HG02970 (cell line): Measurements from ENCODE around the gene APLP2.

Source experiments
- ATAC-seq: cut with Tn5 transposase; IDR thresholded peaks from one replicate; pipeline ENCODE4 v1.9.1; 2021; ENCODE audit warnings: mild to moderate bottlenecking, moderate library complexity, moderate number of reproducible peaks; ENCODE audit not compliant: unreplicated experiment, low FRiP score

The APLP2 gene

GRCh38 chr11:130112071-130112830, 42.6 kb downstream of the APLP2 start:
- ATAC-seq: no peak

DNA sequence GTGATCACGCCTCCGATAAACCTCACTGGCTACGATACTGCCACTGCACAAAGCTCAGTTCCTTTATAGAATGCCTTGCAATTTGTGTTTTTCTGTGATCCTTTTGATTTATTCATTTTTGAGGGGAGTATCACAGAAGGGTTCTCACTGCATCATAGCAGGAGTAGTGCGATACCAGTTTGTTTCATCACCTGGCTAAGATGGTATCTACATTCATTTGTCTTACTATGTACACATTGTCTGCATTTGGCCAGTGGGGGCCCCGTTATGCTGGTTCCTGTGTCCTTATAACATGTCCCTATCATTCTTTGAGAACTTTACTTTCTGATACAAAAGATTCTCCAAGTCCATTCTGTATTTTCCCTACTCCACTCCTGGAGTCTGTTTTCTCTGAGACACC, 44.6 kb downstream of the APLP2 start:
- ATAC-seq: no peak

- no peak for ATAC-seq
These were observed 45.0 kb downstream of the APLP2 start for GRCh38 chr11:130114726-130115125.

- ATAC-seq: no peak
These were observed 45.5 kb downstream of the APLP2 start for GRCh38 chr11:130115218-130115617.

- peak; percentile 65 for ATAC-seq
These were observed 48.5 kb downstream of the APLP2 start for GRCh38 chr11:130118165-130118564.

GRCh38 chr11:130118636-130119387, 49.1 kb downstream of the APLP2 start:
- ATAC-seq: no peak

- no peak for ATAC-seq
These were observed 50.4 kb downstream of the APLP2 start for GRCh38 chr11:130120045-130120444.

GRCh38 chr11:130121445-130121978, 51.8 kb downstream of the APLP2 start:
- ATAC-seq: no peak

GRCh38 chr11:130122141-130122575, 52.5 kb downstream of the APLP2 start:
- no peak for ATAC-seq

DNA sequence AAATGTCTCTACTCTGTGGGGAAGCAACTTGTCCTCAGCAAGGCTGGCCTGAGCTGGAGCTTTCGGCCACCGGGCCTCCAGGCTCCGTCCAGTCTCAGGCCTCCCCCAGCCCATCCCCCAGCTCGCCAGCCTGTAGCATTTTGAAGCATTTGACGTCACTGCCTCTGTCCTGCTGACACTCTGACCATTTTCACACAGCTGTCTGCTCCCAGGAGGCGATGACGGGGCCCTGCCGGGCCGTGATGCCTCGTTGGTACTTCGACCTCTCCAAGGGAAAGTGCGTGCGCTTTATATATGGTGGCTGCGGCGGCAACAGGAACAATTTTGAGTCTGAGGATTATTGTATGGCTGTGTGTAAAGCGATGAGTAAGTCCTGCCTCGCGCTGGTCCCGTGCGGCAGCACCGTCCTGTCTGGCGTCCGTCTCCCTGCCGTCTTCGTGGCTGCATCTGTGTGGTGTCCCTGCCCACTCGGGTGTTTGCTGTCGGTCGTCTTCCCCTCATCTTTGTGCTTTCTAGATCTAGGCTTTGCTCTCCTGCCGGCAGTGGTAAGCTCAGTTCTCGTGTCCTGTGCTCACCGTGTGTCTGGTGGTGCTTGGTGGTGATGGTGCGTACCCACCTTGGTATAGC, 53.8 kb downstream of the APLP2 start:
- ATAC-seq: no peak

DNA sequence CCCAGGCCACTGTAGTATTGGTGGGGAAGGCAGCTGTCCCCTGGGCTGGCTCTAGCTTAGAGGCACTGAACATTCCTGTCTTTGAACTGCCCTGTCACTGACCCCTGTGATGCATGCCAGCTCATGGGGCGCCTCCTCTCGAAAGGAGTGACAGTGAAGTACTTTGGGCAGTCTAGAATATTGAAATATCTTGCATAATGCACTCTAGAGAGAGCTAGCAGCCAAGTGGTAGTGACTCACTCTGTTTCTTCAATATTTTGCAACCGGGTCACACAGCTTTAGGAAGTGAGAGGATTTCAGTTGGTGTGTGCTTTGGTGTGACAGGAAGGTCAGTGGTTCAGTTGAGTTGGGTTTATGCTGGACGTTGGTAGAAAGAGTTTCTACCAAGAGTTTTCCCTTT, 54.4 kb downstream of the APLP2 start:
- ATAC-seq: no peak

DNA sequence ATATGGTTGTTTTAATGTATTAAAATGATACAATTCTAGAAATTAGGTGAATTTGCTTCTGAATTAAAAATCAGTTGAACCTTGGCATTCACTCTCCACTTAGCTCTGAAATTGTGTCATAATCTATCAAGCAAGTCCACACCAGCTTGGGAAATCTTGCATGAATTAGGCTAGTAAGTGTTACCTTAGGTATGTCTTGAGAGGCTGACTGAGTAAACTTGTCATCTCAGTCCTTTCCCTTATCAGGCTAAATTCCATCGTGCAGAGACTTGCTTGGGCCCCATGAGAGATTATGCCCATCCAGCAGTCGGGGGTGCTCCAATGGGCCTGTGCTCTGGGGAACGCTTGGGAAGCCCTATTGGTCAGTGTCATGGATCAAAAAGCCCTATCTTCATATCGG, 55.9 kb downstream of the APLP2 start:
- ATAC-seq: no peak

- no peak for ATAC-seq
These were observed 56.8 kb downstream of the APLP2 start for GRCh38 chr11:130126516-130126915.

- no peak for ATAC-seq
These were observed 57.8 kb downstream of the APLP2 start for GRCh38 chr11:130127509-130127908.

GRCh38 chr11:130128626-130129025, 58.9 kb downstream of the APLP2 start:
- ATAC-seq: no peak

DNA sequence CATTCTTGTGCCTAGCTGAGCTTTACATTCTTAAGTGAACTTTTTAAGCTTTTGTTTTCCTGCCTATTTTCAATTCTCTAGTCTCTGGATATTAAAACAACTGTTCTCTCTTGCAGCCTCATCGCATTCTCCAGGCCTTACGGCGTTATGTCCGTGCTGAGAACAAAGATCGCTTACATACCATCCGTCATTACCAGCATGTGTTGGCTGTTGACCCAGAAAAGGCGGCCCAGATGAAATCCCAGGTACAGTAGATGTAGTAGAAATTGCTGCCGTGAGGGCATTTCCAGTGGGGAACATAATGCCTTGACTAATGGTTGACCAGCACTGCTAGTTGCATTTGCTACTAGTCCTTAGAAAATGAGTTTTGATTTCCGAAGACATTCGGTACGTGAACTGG, 60.2 kb downstream of the APLP2 start:
- no peak for ATAC-seq

DNA sequence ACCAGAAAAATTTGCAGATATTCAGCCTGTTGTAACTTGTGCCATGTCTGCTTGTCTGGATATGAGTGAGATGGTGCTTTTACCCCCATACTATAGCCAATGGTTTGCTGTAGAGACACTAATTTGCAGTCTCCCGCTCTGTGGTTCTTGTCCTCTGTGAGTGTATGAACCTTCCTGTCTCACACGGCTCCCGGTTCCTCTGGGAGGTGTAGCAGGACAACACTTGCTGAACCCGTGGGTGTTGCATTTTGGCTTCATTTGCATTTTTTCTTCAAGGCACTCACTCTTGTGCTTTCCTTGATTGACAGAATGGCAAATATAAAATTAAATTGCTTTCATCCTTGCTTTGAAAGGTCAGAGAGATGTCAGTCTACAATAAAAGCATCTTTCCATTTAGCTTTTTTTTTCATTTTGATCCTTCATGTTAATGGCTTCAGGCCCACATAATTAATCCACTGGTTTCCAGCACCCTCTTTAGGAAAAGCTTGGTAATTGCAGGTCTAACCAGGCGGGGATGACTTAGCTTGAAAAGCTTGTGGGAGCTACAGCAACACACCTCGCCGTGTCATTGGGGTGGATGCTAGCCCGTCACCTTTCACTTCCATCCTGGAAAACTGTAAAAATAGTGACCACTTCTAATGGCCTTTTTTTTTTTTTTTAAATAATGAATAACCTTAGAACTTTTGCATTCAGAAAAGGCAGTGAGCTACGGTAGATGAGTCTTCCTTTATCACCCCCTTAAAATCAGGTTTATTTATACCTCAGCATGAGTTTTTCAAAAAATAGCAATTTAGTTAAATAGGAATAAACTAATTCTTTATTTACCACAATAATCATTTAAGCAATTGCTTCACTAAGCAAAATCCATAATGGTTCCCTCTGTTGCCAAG, 62.5 kb downstream of the APLP2 start:
- ATAC-seq: no peak

DNA sequence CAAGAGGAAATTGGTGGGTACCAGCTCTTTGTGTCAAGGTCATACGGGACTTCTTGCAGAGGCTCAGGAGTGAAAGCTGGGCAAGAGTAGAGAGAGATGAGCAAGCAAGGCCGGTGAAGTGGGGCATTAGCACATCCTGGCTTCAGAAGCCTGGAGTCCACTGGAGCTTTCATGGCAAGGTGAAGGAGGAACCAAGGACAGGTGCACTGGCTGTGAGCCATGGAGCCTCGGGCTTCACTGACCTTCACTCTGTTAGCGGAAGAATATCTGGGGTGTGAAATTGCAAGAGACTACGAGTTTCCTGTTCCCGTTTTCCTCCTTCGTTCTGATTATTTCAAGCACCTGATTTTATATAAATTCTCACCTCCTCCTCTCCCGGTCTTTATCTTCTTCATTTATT, 64.0 kb downstream of the APLP2 start:
- ATAC-seq: no peak

DNA sequence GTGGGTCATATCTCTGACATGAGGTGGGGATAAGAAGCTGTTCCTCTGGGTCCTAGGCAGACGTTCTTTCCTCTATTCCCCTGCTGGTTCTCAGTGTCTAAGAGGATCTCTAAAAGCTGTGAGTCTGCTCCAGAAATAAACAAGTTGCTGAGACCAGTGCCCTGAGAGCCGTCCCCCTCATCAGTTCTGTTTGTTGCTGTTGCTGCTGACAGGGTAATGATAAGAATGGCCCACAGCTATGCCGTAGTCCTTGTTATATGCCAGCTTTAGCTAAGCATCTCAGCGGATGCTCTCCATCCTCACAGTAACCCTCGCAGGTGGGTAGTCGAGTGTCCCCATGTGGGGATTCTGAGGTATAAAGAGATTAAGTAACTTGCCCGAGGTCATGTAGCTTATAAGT, 66.4 kb downstream of the APLP2 start:
- ATAC-seq: no peak

- no peak for ATAC-seq
These were observed 68.3 kb downstream of the APLP2 start for GRCh38 chr11:130137999-130138398.
